Measurements from ENCODE around the gene LRMDA. TPM values are rescaled to one million over a fixed set of nuclear protein-coding genes. Genes with fewer than 3 reads are reported as not detected.

The LRMDA gene
- total RNA-seq, 2 experiments from 2014 or later, result not detected

- no peaks in the 10 kb centered on the region for H3K36me3 Mint-ChIP-seq (ENCODE audit: low read depth)
- H3K4me3 Mint-ChIP-seq, result no peak overlapping the region
- ChIA-PET CTCF (no interaction called here), POLR2A (no interaction called here)
- H3K9me3 Mint-ChIP-seq, result peaks cover 4% of the 10 kb centered on the region
- no peaks in the 10 kb centered on the region for H3K27me3 Mint-ChIP-seq
- DNase-seq, result no peak
- no peak overlapping the region for H3K27ac Mint-ChIP-seq
- no peaks in the 10 kb centered on the region for H3K4me1 Mint-ChIP-seq
Measured at GRCh38 chr10:76192694-76193320, 761.4 kb downstream of the LRMDA start.

- H3K36me3 Mint-ChIP-seq (ENCODE audit: low read depth), result no peaks in the 10 kb centered on the region
- H3K27ac Mint-ChIP-seq, result no peak overlapping the region
- CTCF ChIA-PET, result no interaction called here
- no peaks in the 10 kb centered on the region for H3K27me3 Mint-ChIP-seq
- DNase-seq, result no peak
- peaks cover 4% of the 10 kb centered on the region for H3K9me3 Mint-ChIP-seq
- POLR2A ChIA-PET, result no interaction called here
- no peak overlapping the region for H3K4me3 Mint-ChIP-seq
- no peaks in the 10 kb centered on the region for H3K4me1 Mint-ChIP-seq
Measured at GRCh38 chr10:76195654-76196390, 764.4 kb downstream of the LRMDA start.

- POLR2A ChIA-PET, result no interaction called here
- CTCF ChIA-PET, result no interaction called here
- no peak for DNase-seq
Measured at GRCh38 chr10:76197293-76197692, 765.9 kb downstream of the LRMDA start.

DNA sequence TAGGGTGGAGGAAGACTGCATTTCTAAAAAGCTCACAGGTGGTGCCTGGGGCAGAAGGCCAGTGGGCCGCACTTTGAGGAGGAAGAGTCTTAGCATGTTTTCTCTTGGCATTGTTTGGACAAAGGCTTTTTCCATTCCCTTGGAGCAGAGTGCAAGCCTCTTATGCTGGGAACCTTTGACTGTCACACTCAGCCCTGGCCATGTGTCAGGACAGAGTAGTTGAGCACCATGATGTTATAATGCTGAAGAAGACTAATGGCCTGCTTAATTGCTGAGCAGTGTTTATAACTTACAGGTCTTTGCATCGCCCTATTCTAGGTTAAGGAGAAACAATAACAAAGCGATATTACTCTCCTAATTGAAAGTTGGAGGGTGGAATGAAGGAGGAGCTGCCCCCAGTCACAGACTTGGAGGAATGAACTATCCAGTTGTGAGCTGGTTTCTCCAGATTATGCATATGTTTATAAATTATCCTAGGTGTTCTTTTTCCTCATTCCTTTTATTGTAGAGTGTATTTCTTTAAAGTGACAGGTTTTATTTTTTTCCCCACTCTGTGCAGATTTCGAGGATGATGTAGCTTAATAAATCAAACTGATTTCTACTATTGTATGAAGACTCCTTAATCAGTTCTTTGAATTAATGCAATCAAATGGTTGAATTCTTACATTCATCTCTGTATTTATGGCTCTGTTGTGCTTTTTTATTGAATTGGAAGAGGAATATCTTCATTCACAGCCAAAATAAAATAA is 767.0 kb downstream of the LRMDA start:
- DNase-seq, result no peak
- no peak overlapping the region for H3K27ac Mint-ChIP-seq
- H3K4me1 Mint-ChIP-seq, result no peaks in the 10 kb centered on the region
- no peaks in the 10 kb centered on the region for H3K27me3 Mint-ChIP-seq
- ChIA-PET POLR2A (no interaction called here), CTCF (no interaction called here)
- H3K36me3 Mint-ChIP-seq (ENCODE audit: low read depth), result no peaks in the 10 kb centered on the region
- no peak overlapping the region for H3K4me3 Mint-ChIP-seq
- H3K9me3 Mint-ChIP-seq, result peaks cover 4% of the 10 kb centered on the region

More at GRCh38 chr10:76197293-76197692, 765.9 kb downstream of the LRMDA start:
- Mint-ChIP-seq H3K36me3 (ENCODE audit: low read depth) (no peaks in the 10 kb centered on the region), H3K4me3 (no peak overlapping the region), H3K4me1 (no peaks in the 10 kb centered on the region), H3K27ac (no peak overlapping the region), H3K9me3 (peaks cover 4% of the 10 kb centered on the region), H3K27me3 (no peaks in the 10 kb centered on the region)

GRCh38 chr10:76201962-76202361 is 770.5 kb downstream of the LRMDA start:
- no peak overlapping the region for H3K4me3 Mint-ChIP-seq
- no peak overlapping the region for H3K27ac Mint-ChIP-seq
- no peaks in the 10 kb centered on the region for H3K4me1 Mint-ChIP-seq
- CTCF ChIA-PET, result no interaction called here
- no peaks in the 10 kb centered on the region for H3K27me3 Mint-ChIP-seq
- H3K36me3 Mint-ChIP-seq (ENCODE audit: low read depth), result no peaks in the 10 kb centered on the region
- POLR2A ChIA-PET, result no interaction called here
- H3K9me3 Mint-ChIP-seq, result no peaks in the 10 kb centered on the region
- no peak for DNase-seq

- no peak for DNase-seq
- CTCF ChIA-PET, result no interaction called here
- H3K4me1 Mint-ChIP-seq, result no peaks in the 10 kb centered on the region
- no peaks in the 10 kb centered on the region for H3K9me3 Mint-ChIP-seq
- H3K36me3 Mint-ChIP-seq (ENCODE audit: low read depth), result no peaks in the 10 kb centered on the region
- no peaks in the 10 kb centered on the region for H3K27me3 Mint-ChIP-seq
- POLR2A ChIA-PET, result no interaction called here
- H3K27ac Mint-ChIP-seq, result no peak overlapping the region
- H3K4me3 Mint-ChIP-seq, result no peak overlapping the region
Measured at GRCh38 chr10:76202777-76203176, 771.4 kb downstream of the LRMDA start.

GRCh38 chr10:76205361-76205760 is 773.9 kb downstream of the LRMDA start:
- H3K9me3 Mint-ChIP-seq, result no peaks in the 10 kb centered on the region
- ChIA-PET POLR2A (no interaction called here), CTCF (no interaction called here)
- no peaks in the 10 kb centered on the region for H3K27me3 Mint-ChIP-seq
- H3K36me3 Mint-ChIP-seq (ENCODE audit: low read depth), result no peaks in the 10 kb centered on the region
- H3K27ac Mint-ChIP-seq, result no peak overlapping the region
- no peak for DNase-seq
- no peaks in the 10 kb centered on the region for H3K4me1 Mint-ChIP-seq
- no peak overlapping the region for H3K4me3 Mint-ChIP-seq

DNA sequence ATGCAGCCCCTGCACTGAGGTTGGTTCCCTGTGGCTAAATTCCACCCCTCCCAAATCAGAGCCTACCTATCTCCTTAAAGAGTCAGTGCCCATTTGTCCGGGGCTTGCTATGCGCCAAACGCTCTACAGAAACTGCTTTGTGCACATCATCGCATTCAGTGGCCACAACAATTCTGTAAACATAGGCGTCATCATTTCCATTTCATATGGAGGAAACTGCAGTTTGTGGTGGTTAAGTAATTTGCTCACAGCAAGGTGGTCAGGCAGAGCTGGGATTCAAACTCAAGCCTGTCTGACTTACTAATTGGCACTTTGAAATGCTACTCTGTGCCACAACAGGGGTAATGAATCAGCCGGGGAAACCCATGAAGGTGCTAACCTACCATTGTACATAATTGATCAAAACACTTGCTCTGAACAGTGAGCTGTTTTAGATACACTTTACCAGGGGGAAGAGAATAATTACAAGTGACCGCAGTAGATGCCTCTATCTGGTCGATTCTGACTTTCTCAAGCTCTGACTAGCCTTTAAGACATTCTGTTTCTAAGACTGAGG is 775.5 kb downstream of the LRMDA start:
- POLR2A ChIA-PET, result no interaction called here
- no peak overlapping the region for H3K27ac Mint-ChIP-seq
- no peaks in the 10 kb centered on the region for H3K27me3 Mint-ChIP-seq
- no peak overlapping the region for H3K4me3 Mint-ChIP-seq
- no peaks in the 10 kb centered on the region for H3K4me1 Mint-ChIP-seq
- CTCF ChIA-PET, result no interaction called here
- H3K36me3 Mint-ChIP-seq (ENCODE audit: low read depth), result no peaks in the 10 kb centered on the region
- DNase-seq, result no peak
- H3K9me3 Mint-ChIP-seq, result no peaks in the 10 kb centered on the region

DNA sequence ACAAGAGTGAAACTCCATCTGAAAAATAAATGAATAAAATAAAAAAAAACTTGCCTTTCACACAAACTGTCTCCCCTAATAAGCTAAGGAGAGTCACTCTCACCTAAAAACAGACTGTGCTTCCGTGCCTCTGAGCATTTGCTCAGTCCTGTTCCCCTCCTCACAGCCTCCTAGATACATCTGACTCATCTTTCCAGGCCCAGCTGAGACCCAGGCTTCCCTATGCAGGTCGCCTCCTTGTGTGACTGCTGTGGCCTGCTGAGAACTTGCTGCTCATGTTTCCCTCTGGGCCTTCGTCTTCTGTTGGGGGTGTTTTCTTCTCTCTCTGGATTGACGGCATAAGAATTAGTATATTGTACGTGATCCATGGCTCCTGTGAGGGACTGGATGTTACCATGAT is 777.7 kb downstream of the LRMDA start:
- H3K4me3 Mint-ChIP-seq, result no peak overlapping the region
- H3K27ac Mint-ChIP-seq, result no peak overlapping the region
- CTCF ChIA-PET, result no interaction called here
- H3K36me3 Mint-ChIP-seq (ENCODE audit: low read depth), result no peaks in the 10 kb centered on the region
- H3K4me1 Mint-ChIP-seq, result no peaks in the 10 kb centered on the region
- POLR2A ChIA-PET, result no interaction called here
- no peak for DNase-seq
- H3K9me3 Mint-ChIP-seq, result no peaks in the 10 kb centered on the region
- H3K27me3 Mint-ChIP-seq, result no peaks in the 10 kb centered on the region

GRCh38 chr10:76210211-76210610 is 778.8 kb downstream of the LRMDA start:
- POLR2A ChIA-PET, result no interaction called here
- no peak overlapping the region for H3K4me3 Mint-ChIP-seq
- no peaks in the 10 kb centered on the region for H3K9me3 Mint-ChIP-seq
- H3K4me1 Mint-ChIP-seq, result no peaks in the 10 kb centered on the region
- no peak overlapping the region for H3K27ac Mint-ChIP-seq
- no peaks in the 10 kb centered on the region for H3K27me3 Mint-ChIP-seq
- no peak for DNase-seq
- no peaks in the 10 kb centered on the region for H3K36me3 Mint-ChIP-seq (ENCODE audit: low read depth)
- CTCF ChIA-PET, result no interaction called here

DNA sequence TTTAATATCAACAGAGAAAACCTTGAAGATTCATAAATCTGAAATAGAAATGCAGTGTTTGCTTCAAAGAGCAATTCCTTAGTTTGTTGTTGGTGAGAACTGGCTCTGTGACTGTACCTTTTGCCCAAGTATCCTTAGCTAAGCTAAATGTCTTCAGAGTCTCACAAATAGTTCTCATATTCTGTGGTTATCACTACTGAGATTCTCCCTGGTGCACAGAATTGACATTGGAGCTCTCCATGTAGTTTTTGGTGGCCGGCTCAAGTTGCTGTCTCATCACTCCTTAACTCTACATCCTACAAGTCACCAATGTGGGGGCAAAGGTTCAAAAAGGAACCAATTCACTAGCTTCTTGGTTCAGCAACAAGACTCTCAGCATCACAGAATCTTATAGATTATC is 780.3 kb downstream of the LRMDA start:
- Mint-ChIP-seq H3K36me3 (ENCODE audit: low read depth) (no peaks in the 10 kb centered on the region), H3K4me1 (no peaks in the 10 kb centered on the region), H3K4me3 (no peak overlapping the region), H3K27ac (no peak overlapping the region), H3K27me3 (no peaks in the 10 kb centered on the region), H3K9me3 (peaks cover 2% of the 10 kb centered on the region)
- ChIA-PET POLR2A (no interaction called here), CTCF (no interaction called here)
- no peak for DNase-seq

DNA sequence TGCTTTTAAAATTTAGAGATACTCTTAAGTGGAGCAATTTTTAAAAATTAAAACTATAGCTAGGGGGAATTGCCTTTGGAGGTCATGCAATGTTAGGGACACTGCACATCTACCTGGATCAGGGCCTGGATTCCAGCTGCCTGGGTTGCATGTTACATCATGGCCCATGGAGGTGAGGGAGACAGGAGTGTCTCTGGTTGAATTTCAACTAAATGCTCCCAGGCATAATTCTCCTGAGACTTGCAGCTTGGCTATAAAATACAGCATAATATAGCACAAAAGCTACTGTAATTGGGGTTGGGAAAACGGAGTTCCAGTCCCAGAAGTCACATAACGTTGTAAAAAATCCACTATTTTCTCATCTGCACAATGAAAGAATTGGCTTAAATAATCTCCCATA is 782.5 kb downstream of the LRMDA start:
- CTCF ChIA-PET, result no interaction called here
- POLR2A ChIA-PET, result no interaction called here
- Mint-ChIP-seq H3K4me1 (no peaks in the 10 kb centered on the region), H3K4me3 (no peak overlapping the region), H3K27me3 (no peaks in the 10 kb centered on the region), H3K9me3 (peaks cover 6% of the 10 kb centered on the region), H3K36me3 (ENCODE audit: low read depth) (no peaks in the 10 kb centered on the region), H3K27ac (no peak overlapping the region)
- DNase-seq, result no peak

- H3K36me3 Mint-ChIP-seq (ENCODE audit: low read depth), result no peaks in the 10 kb centered on the region
- H3K27ac Mint-ChIP-seq, result no peak overlapping the region
- H3K4me1 Mint-ChIP-seq, result no peaks in the 10 kb centered on the region
- CTCF ChIA-PET, result no interaction called here
- peaks cover 6% of the 10 kb centered on the region for H3K9me3 Mint-ChIP-seq
- DNase-seq, result no peak
- POLR2A ChIA-PET, result no interaction called here
- H3K4me3 Mint-ChIP-seq, result no peak overlapping the region
- H3K27me3 Mint-ChIP-seq, result no peaks in the 10 kb centered on the region
Measured at GRCh38 chr10:76218035-76218434, 786.6 kb downstream of the LRMDA start.

- no peak overlapping the region for H3K27ac Mint-ChIP-seq
- POLR2A ChIA-PET, result no interaction called here
- DNase-seq, result no peak
- no peaks in the 10 kb centered on the region for H3K36me3 Mint-ChIP-seq (ENCODE audit: low read depth)
- no peak overlapping the region for H3K4me3 Mint-ChIP-seq
- H3K9me3 Mint-ChIP-seq, result peaks cover 7% of the 10 kb centered on the region
- CTCF ChIA-PET, result no interaction called here
- no peaks in the 10 kb centered on the region for H3K4me1 Mint-ChIP-seq
- H3K27me3 Mint-ChIP-seq, result no peaks in the 10 kb centered on the region
Measured at GRCh38 chr10:76229341-76229740, 797.9 kb downstream of the LRMDA start.
